Occipital lobe (tissue), 2 donors: ENCODE data around the gene CCDC171. TPM values are rescaled to one million over a fixed set of nuclear protein-coding genes. Genes with fewer than 3 reads are reported as not detected.
"Not testable (repeated sequence)": the region's sequence is repeated elsewhere in the genome, so short reads cannot be mapped to it uniquely, and the experiment has no call there.

Experiments
- DNase-seq: peaks from one replicate; lab custom pipeline; 2025; lab: John Stamatoyannopoulos, UW
- total RNA-seq: library from RNA; depleted of rRNA; stranded (reverse); fragments of >200 nt; gene quantifications from one replicate; pipeline ENCODE4 v1.2.3, GENCODE V29; 2014

Gene CCDC171
- 56.5 TPM for total RNA-seq

DNA sequence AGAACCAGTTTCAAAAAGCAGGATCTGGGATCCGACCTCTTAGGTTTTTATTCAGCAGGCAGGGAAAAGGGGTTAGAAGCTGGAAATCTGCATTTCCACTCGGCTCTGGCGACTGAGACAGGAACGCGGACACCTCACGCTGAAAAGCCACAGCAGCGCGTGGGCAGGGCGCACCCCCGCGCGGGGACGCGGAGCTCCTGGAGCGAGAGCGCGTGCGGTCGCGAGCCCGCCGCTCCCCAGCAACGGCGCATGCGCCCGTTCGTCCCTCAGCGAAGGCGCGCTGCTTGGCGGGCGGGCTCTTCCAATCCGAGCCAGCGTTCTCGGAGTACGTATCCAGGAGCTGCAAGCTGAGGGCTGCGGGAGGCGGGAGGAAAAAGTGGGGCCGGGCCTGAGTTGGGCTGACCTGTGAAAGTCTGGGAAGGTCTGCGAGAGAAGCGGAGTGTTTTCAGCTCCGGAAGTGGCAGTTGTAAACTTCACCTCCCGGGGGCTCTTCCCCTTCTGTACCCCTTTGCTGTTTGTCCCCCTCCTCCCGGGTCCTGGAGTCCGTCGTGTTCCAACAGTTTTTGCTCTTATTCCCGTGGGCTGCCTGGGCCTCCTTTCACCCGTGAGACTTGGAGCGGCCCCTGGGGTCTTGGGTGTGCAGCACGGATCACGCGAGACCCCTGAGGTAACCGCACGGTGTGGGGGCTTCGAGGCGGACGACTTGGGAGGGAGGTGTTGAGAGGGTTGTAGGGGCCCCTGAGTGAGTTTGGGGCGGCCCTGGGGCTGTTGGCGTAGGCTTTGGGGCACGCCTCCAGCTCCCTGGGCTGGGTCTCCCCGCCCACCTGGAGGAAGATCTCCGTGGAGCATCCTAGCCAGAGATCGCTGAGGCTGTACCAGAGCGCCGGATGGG, at the start of gene CCDC171:
Gene CCDC171, plus strand, starts transcription at position 408 of the 892 bp plus-strand sequence. CDS start 11,046 bp downstream, outside the sequence.
- peak; percentile 90 for DNase-seq

DNA sequence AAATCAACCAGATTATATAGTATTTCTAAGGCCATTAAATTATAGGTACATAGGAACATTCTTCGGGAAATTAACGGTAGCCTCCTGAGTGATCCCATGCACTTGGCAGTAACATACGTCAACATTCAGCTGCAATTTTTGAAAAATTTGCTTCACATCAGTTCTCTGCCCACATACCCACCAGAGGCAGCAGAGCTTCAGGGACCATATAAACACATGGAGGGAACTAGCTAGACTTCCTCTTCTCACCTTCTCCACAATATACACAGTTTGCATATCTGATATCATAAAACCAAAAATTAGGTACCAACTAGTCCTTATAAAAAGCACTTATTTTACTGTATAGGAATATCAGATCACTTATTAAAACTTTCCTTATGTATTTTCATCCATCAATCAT, 46.9 kb upstream of the CCDC171 start:
- DNase-seq = no peak

DNA sequence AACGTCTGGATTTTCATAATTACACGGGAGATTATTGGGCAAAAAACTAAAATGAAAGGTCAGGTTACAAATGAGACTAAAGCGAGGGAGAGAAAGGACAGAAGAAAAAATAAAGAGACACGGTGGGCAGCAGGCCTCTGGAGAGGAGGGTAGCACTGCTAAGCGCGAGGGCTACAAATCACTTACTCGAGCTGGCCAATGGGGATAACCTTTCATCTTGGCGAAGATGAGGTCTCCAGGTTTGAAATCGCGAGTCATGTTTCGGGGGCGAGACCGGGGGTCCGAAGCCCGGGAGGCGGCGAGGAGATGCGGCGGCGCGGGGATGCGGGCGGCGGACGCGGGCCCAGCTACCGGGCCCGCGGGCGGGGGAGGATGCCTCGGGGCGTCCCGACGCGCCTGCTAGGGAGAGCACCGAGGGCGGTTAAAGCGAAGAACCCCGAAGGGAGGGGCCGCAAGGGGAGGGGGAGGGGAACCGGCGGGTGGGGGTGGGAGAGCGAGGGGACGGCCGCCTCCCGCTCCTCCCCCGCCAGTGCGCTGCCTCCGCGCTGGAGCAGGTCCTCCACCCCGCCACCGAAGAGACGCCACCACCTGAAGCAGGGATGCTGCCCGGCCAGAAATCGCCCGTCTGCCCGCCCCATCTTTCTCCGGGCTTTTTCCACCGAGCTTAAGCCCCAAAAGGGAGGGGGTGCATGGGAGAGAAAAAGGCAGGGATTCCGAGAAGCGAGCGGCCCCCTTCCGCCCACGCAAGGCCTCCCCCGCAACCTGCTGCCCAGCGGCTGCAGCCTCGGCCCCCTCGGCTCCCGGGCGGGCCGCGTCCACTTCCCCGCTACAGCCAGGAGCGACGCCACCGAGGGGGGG, 42.7 kb upstream of the CCDC171 start:
- peak; percentile 62 for DNase-seq

DNA sequence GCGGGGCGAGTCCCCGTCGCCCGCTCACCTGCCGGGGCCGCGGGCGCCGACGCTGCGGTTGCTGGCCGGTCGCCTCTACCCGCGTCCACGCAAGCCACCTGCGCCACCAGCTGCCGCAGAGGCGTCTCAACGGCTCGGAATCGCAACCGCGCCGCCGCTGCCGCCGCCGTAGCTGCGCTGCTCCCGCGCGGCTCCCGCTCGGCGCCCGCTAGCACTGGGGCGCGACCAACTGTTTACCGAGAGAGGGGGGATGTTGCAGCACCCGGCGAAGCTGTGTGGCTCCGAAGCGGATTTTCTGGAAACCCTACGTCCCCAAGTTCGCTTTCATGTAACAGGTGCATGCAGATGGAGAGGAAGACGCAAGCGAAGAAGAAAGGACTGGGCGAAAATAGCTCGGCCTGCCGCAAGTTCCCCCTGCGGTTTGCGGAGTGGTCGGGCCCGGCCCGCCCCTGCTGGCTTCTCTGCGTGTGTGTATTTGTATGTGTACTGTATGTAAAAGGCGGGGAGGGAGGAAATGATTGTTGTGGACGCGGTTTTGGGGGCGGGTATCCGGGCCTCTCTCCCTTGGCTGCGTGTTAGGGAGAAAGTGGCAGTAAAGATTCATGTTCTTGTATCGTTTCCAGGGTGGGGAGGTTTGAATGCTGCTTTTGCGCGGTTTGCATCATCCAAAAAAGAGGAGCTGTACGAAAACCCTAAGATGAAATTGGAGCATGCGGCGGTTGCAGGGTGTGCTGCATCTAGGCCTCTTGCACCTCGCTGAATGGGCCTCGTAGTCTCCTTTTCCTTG, 41.9 kb upstream of the CCDC171 start, which contains the start of gene PSIP1:
Gene PSIP1, minus strand, starts transcription at position 182 of the 787 bp plus-strand sequence. CDS start 782 bp downstream, outside the sequence.
- peak; percentile 88 for DNase-seq

DNA sequence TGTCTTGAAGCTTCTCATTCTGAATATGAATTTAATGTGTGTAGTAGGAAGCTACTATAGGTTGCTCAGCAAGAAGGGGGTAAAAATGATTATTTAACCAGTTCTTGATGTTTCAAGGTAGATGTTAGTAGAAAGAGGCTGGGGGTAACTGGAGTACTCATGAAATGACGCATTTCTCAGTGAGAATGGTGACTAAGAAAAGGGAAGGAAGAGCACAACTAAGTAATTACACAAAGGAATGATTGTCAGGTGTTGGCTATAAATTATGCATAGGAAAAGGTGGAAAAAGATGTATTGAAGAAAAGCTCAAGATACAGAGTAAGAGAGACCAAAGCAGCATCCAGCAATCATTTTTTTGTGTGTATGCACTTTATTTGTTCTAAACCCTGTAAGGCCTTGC, 40.6 kb upstream of the CCDC171 start:
- no peak for DNase-seq

DNA sequence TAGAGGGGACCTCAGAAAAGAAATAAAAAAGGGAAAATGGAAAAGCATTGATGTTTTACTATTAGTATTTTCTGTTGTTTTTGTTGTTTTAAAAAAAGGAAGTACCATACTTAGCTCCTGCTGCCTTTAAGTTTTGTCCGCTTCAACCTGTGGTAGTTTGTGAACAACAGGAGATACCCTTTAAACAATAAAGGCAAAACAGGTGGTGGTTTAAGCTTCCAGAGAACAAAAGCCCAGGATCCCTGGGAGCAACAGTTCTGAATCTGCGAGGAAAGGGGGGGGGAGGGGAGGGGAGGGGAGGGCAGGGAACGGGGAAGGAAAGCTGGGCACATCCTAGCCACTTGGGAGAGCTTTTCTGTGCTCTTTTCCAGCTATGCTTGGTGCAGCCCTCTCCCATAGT, 40.0 kb upstream of the CCDC171 start:
- DNase-seq = no peak

DNA sequence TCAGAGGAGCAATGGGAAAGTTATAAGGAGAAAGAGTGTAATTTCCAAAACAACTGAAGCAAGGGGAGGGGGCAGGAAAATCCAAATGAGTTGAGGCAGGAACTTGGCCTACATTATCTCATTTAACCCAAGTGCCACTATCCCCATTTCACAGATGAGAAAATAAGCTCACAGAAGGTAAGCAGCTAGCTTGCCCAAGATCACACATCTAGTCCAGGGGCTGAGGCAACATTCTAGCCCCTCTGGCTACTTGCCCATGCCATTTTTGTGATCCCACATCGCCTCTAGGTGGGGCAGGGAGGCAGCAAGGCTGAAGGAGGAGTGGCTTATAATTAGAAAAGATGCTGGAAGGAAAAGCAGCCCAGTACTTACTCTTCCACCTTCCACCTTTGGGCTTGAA, 39.5 kb upstream of the CCDC171 start:
- DNase-seq = no peak

DNA sequence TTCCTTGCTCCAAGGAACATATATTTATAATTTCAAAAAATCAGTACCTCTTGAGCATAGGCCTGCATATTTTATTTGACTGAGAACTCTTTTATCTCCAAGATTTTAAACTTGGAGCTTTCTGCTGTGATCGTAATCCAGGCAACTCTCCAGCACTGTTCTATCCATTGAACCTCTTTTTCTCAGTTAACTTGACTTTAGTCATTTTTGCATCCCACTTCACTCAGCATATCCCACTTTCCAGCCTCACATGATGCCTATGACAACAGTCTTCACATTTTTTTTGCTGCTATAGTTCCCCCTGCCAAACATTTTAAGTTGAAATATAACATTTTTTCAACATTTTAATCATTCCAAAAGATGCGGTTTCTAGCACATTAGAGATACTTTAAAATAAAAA, 33.0 kb upstream of the CCDC171 start:
- DNase-seq = no peak

DNA sequence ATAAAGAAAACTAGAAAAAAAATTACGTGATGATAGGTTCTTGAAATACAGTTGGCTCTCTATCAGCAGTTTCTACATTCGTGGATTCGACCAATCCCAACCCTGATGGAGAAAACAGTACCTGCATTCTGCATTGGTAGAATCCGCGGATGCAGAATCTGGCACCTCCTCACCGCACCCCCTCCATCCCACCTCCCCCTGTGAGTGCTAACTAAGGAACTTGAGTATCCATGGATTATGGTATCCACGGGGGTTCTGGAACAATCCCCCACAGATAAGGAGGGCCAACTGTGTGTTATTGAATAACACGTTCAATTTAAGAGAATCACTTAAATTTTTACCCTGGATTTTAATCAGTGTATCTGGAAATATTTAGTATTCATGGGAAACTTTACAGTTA, 31.6 kb upstream of the CCDC171 start:
- no peak for DNase-seq

DNA sequence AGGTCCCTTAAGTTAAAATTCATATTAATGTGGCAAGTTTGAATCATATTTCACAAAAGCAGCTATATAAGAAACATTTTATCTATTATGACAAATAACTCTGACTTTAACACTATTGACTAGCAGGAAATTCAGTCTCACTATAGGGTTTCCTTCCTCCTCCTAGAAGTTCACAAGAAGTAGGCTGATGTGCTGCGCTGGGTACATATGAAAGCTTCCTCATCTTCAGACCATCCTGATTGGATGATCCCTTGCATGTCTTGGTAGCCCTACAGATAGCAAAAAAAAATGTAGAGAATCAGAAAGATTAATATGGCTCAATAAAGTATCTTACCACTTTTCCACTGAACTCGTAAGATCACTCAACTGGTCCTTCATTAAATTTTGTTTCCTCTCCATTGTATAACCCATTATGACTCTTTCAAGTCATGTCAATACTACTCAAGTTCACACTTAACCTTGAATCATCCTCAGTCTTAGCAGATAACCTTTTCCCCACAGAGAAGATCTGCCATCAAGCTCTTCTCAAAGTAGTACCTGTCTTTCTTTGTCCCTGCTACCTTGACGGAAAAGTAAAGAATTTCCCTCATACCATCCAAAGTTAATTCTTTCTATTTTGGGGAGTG, 30.6 kb upstream of the CCDC171 start:
- DNase-seq = no peak

DNA sequence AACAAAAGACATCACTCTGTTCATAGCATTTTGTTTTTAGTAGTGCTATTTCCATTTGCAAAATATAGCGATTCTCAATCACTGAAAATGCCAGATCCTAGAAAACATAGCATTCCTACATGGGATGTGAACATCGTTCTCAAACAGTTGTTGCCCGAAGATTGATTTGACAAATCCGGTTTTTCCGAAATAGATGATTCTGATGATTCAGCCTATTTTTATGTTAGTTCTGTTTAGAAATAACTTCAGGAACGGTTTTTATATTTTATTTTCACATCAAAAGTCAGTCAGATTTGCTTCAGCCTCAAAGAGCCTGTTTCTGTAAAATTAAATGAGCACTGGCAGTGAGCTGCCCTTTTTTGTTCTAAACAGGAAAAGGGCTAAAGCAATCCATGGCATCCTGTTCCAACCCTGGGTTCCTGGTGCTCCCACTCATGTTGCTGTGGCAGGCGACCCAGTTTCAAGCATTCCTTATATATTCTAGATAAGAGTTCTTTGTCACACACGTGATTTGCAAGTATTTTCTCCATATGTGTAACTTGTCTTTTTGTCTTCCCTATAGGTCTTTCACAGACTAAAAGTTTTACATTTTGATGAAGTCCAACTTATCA, 27.9 kb upstream of the CCDC171 start:
- no peak for DNase-seq

DNA sequence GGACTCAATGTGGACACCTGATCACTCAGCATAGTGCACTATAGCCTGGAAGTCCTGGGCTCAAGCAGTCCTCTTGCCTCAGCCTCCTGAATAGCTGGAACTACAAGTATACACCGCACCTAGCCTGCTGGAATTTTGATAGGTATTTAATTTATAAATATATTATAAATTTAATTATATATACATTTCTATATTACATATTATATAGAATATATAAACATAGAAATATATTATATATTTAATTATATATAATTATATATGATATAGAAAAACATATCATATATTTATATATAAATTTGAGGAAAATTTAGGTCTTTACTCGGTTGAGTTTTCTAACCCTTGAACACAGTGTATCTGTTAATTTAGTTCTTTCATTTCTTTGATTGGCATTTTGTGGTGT, 26.9 kb upstream of the CCDC171 start:
- no peak for DNase-seq

DNA sequence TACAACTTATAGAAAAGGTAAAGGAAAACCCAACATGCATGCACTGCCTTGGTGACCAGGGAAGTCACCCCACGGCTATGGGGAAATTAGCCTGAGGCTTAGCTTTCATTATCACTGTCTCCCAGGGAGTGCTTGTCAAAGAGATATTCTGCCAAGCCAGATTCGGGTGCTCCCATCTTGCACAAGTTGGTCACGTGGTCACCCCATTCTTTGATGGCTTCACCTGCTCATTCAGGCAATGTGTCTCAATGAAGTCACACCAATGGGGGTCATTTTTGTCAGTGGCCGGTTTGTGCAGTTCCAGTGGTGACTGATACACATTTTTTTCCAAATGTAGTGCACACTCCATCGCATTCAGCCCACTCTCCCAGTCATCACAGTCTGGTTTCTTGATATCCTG, 25.8 kb upstream of the CCDC171 start:
- DNase-seq = not testable (repeated sequence)

DNA sequence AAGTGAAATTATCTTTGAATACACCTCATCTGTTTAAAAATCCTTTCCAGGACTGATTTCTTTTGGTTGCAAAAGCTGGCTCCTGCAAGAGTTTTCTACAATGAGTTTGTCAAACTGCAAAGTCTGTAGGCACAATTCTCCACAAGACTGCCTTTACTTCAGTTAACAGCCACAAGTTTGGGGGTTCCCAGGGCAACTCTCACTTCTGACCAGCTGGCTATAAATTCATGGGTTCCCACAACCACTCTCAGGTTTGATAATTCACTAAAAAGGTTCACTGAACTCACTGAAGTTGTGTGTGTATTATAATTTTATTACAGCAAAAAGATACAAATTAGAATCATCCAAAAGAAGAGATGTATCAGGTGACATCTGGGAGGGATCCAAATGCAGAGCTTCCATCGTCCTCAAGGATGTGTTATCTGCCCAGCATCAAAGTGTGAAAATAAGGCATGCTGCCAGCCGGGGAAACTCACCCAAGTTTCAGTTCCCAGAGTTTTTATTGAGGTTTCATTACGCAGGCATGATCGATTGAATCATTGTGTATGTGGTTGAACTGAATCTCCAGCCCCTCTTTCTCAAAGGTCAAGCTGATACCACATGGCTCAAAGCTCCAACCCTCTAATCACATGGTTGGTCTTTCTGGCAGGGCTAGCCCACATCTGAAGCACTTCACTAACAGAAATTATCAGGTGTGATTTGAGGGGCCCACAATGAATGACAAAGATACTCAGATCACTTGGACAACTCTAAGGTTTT, 23.1 kb upstream of the CCDC171 start:
- no peak for DNase-seq

DNA sequence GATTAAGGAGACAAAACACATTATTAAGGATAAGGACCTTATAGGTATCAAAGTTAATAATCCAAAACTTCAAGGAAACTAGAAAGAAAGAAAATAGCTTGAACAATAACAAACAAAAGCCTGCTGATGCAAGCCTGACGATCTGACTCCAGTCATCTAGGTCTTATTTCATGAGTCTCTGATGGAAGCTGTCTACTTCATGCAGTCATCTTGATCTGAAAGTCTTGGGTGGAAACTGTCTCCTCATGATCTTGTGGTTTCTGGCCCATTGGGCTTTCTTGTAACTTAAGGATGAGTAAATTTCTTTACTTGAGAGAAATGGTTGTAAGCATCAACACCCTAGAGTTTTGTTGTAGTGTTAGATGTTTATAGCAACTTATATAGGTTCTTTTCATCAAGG, 21.5 kb upstream of the CCDC171 start:
- DNase-seq = no peak

DNA sequence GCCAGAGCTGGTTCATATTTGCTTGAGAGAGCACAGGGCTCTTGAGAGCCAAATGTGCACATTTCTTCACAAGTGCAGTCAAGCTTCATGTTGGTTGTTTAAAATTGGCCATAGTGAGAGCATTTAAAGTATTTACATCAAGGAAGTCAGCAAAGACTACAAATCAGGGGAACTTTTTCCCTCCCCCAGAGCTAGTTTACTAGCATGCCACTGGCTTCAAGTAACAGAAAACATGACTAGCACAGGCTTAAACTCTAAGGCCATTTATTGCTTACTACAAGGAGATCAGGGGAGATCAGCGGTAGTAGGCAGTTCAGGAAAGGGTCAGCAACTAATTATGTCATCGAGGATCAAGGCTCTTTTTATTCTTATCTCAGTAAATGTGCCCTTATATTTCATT, 11.0 kb upstream of the CCDC171 start:
- no peak for DNase-seq

DNA sequence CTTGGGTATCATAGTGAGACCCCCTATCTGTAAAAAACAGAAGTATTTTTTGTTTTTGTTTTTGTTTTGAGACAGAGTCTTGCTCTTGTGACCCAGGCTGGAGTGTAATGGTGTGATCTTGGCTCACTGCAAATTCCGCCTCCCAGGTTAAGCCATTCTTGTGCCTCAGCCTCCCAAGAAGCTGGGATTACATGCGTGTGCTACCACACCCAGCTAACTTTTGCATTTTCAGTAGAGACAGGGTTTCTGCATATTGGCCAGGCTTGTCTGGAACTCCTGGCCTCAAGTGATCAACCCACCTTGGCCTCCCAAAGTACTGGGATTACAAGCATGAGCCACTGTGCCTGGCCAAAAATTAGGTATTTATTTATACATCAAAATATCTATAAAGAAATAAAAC, 10.2 kb upstream of the CCDC171 start:
- no peak for DNase-seq

DNA sequence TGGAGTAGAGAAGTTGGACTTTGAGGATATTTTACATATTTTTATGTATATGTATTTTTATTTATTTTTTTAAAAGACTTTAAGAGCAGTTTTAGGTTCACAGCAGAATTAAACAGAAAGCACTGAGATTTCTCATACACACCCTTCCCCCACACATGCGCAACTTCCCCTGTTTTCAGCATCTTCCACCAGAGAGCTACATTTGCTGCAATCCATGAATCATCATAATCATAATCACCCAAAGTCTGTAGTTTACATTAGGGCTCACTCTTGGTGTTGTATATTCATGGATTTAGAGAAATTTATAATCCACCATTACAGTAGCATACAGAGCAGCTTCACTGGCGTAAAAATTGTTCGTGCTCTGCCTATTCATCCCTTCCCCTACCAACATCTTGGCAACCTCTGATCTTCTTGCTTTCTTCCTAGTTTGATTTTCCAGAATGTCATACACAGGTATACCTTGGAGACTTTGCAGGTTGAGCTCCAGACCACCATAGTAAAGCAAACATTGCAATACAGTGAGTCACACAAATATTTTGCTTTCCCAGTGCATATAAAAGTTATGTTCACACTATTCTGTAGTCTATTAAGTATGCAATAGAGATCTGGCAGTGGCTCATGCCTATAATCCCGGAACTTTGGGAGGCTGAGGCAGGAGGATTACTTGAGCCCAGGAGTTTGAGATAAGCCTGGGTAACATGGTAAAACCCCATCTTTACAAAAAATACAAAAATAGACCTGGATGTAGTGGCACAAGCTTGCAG, 9.6 kb upstream of the CCDC171 start:
- DNase-seq = no peak

DNA sequence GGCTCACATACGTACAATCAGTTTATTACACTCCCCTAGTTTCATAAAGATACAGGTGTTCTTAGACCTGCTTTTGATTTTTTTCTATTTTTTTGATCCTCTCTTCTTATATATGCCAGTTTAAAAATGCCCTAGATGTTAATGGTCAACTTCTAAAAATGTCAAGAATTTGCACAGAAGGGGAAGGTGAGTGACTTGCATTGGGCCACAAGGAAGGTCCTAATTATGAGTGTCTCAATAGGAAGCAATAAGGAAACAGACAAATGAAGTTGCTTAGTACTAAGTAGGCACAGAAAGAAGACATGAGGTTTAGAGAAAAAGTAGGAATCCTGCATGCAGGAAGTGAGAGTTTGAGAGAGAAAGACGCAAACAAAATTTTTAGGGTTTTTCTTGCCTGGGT, 3.2 kb upstream of the CCDC171 start:
- no peak for DNase-seq
